Smooth muscle cell (in vitro differentiated cells): ENCODE results near the gene TBC1D16. TPM values are rescaled to one million over a fixed set of nuclear protein-coding genes. Genes with fewer than 3 reads are reported as not detected.

Experiments used
- DNase-seq: peaks from one replicate; lab custom pipeline; 2025; ENCODE audit not compliant: unreplicated experiment; lab: John Stamatoyannopoulos, UW
- H2AFZ ChIP-seq: fragments of 200-600 bp; sonication (generic); 2 replicates; pipeline ENCODE4 v1.6.0; 2016; ENCODE audit warnings: antibody characterized with exemption, low read depth, mild to moderate bottlenecking
- H3F3A ChIP-seq: fragments of 200-600 bp; sonication (generic); 2 replicates; pipeline ENCODE4 v1.6.0; 2017; ENCODE audit warnings: antibody characterized with exemption, low read depth
- H3K27ac ChIP-seq: fragments of 200-600 bp; sonication (generic); 2 replicates; pipeline ENCODE4 v1.5.1; 2016; ENCODE audit warnings: low read depth, mild to moderate bottlenecking
- H3K27me3 ChIP-seq: fragments of 200-600 bp; sonication (generic); 2 replicates; pipeline ENCODE4 v1.6.1; 2016; ENCODE audit warnings: low read depth, mild to moderate bottlenecking
- H3K36me3 ChIP-seq: fragments of 200-600 bp; sonication (generic); 2 replicates; pipeline ENCODE4 v1.5.1; 2016; ENCODE audit warnings: low read depth
- H3K4me1 ChIP-seq: fragments of 200-600 bp; sonication (generic); 2 replicates; pipeline ENCODE4 v1.5.1; 2016; ENCODE audit warnings: low read depth
- H3K4me2 ChIP-seq: fragments of 200-600 bp; sonication (generic); 2 replicates; pipeline ENCODE4 v1.6.0; 2016; ENCODE audit warnings: mild to moderate bottlenecking
- H3K4me3 ChIP-seq: fragments of 200-600 bp; sonication (generic); 2 replicates; pipeline ENCODE4 v1.5.1; 2016; ENCODE audit warnings: mild to moderate bottlenecking
- H3K79me2 ChIP-seq: fragments of 200-600 bp; sonication (generic); 2 replicates; pipeline ENCODE4 v1.6.0; 2016; ENCODE audit warnings: low read depth, mild to moderate bottlenecking
- H3K9ac ChIP-seq: fragments of 200-600 bp; sonication (generic); 2 replicates; pipeline ENCODE4 v1.6.0; 2016; ENCODE audit warnings: low read depth
- H3K9me3 ChIP-seq: fragments of 200-600 bp; sonication (generic); replicated peaks from 2 replicates; pipeline ENCODE4 v1.5.1; 2016; ENCODE audit warnings: low read depth
- H4K20me1 ChIP-seq: fragments of 200-600 bp; sonication (generic); 2 replicates; pipeline ENCODE4 v1.6.0; 2016; ENCODE audit warnings: low read depth
- CTCF ChIP-seq: fragments of 200-600 bp; sonication (generic); IDR thresholded peaks from 2 replicates; pipeline ENCODE4 v1.5.1; 2017; ENCODE audit warnings: borderline replicate concordance, mild to moderate bottlenecking, antibody characterized with exemption; ENCODE audit not compliant: insufficient read depth, poor library complexity, severe bottlenecking
- WGBS: methylation state at CpG from one replicate; pipeline ENCODE4 v1.1.7; 2016; ENCODE audit warnings: low lambda C conversion rate; 5-methylcytosine and 5-hydroxymethylcytosine counted together
- polyA plus RNA-seq: library from polyadenylated mRNA; unstranded; fragments of >200 nt; fragmentation: Nextera tagmentation; extraction: Ambion mirVana; gene quantifications from 2 replicates; pipeline ENCODE4 v1.2.1, GENCODE V29; 2016
- total RNA-seq: library from RNA; depleted of rRNA; stranded (reverse); fragments of >200 nt; gene quantifications from 2 replicates; pipeline ENCODE4 v1.2.3, GENCODE V29; 2014

Gene TBC1D16
- total and polyA plus RNA-seq, 2 experiments from 2014 or later, result 17.4 to 24.6 TPM

GRCh38 chr17:79917902-79918484 is 117.7 kb downstream of the TBC1D16 start:
- no peaks in the 10 kb centered on the region for H3K9me3 ChIP-seq
- DNase-seq, result no peak
- no peak overlapping the region for H3K27ac ChIP-seq
- H3K4me2 ChIP-seq, result no peak overlapping the region
- no peak overlapping the region for H3K4me3 ChIP-seq
- no peaks in the 10 kb centered on the region for H4K20me1 ChIP-seq
- no peak for TF ChIP-seq CTCF
- no peaks in the 10 kb centered on the region for H3K79me2 ChIP-seq
- H3K27me3 ChIP-seq, result no peaks in the 10 kb centered on the region
- H3K4me1 ChIP-seq, result no peaks in the 10 kb centered on the region
- no peaks in the 10 kb centered on the region for H3F3A ChIP-seq
- H3K36me3 ChIP-seq, result no peaks in the 10 kb centered on the region
- H2AFZ ChIP-seq, result no peak overlapping the region
- 87% methylated on average over 14 of the region's 14 CpGs for WGBS
- H3K9ac ChIP-seq, result no peak overlapping the region

GRCh38 chr17:79916991-79917901 is 118.4 kb downstream of the TBC1D16 start:
- H3K4me1 ChIP-seq, result no peaks in the 10 kb centered on the region
- H3K79me2 ChIP-seq, result no peaks in the 10 kb centered on the region
- H3F3A ChIP-seq, result no peaks in the 10 kb centered on the region
- 91% methylated on average over 18 of the region's 18 CpGs for WGBS
- H3K4me2 ChIP-seq, result no peak overlapping the region
- H3K27me3 ChIP-seq, result no peaks in the 10 kb centered on the region
- no peak for DNase-seq
- TF ChIP-seq CTCF, result no peak
- H4K20me1 ChIP-seq, result no peaks in the 10 kb centered on the region
- no peak overlapping the region for H3K9ac ChIP-seq
- H3K27ac ChIP-seq, result no peak overlapping the region
- H2AFZ ChIP-seq, result no peak overlapping the region
- no peak overlapping the region for H3K4me3 ChIP-seq
- no peaks in the 10 kb centered on the region for H3K9me3 ChIP-seq
- H3K36me3 ChIP-seq, result no peaks in the 10 kb centered on the region

- Histone ChIP-seq H4K20me1 (no peaks in the 10 kb centered on the region), H3K79me2 (no peaks in the 10 kb centered on the region), H3K9me3 (no peaks in the 10 kb centered on the region), H3K4me1 (no peaks in the 10 kb centered on the region), H3K36me3 (no peaks in the 10 kb centered on the region), H3K9ac (no peak overlapping the region), H2AFZ (no peak overlapping the region), H3K27ac (no peak overlapping the region), H3K4me3 (no peak overlapping the region), H3K27me3 (no peaks in the 10 kb centered on the region), H3K4me2 (no peak overlapping the region), H3F3A (no peaks in the 10 kb centered on the region)
- no peak for DNase-seq
- no peak for TF ChIP-seq CTCF
- 87% methylated on average over 6 of the region's 6 CpGs for WGBS
Measured at GRCh38 chr17:79916506-79916905, 119.2 kb downstream of the TBC1D16 start.
